LNCaP clone FGC (cell line): ENCODE data around the gene SFXN4.
"Not testable (repeated sequence)": the region's sequence is repeated elsewhere in the genome, so short reads cannot be mapped to it uniquely, and the experiment has no call there.

ENCODE experiments used
- DNase-seq: peaks from one replicate; pipeline ENCODE4 v3.0.0-alpha.2; 2011; ENCODE audit warnings: low read depth
- H3K4me3 ChIP-seq: 2 replicates; pipeline ENCODE4 v1.5.1; 2011; ENCODE audit warnings: mild to moderate bottlenecking, low read depth, low read length, control low read depth
- TF ChIP-seq, protein P1 (sequence below): IDR thresholded peaks from 2 replicates; pipeline ENCODE4 v1.5.1; 2012; ENCODE audit warnings: mild to moderate bottlenecking; ENCODE audit not compliant: control insufficient read depth, insufficient read depth; ENCODE audit errors: extremely low read depth

The SFXN4 gene

DNA sequence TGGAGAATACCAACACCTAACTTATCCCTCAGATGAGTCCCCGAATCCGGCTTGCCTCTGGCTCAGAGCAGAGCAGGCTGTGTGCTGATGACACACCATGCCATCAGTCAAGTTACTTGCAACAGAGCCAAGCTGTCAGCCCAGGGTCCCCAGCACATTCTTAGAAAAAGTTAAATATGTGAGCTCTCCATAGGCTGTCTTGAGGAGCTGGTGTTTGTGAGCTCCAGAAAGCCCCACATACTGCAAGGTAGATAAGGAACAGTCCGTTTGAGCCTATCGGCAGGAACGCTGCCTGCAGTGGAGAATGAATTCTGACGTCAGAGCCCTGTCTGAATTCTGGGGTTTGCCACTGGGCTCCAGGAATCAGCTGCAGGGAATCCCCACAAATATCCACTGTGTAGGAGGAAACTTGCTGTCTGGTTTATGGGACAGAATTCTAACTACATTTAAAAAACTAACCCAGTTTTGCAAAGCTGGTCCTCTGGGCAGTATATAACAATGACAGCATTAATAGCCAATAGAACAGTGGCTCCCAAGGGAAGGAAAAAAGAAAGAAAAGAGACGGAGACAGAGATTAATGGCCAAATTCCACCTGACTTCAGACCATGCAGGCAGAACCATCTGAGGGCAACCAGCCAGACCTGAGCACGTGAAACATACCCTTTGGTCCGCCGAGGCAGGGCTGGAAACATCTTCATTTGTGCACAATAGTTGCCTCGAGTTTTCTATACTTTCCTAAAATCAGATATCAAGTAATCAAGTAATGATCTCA, 3.6 kb downstream of the SFXN4 start:
- DNase-seq, result no peak
- TF ChIP-seq, protein P1, sequence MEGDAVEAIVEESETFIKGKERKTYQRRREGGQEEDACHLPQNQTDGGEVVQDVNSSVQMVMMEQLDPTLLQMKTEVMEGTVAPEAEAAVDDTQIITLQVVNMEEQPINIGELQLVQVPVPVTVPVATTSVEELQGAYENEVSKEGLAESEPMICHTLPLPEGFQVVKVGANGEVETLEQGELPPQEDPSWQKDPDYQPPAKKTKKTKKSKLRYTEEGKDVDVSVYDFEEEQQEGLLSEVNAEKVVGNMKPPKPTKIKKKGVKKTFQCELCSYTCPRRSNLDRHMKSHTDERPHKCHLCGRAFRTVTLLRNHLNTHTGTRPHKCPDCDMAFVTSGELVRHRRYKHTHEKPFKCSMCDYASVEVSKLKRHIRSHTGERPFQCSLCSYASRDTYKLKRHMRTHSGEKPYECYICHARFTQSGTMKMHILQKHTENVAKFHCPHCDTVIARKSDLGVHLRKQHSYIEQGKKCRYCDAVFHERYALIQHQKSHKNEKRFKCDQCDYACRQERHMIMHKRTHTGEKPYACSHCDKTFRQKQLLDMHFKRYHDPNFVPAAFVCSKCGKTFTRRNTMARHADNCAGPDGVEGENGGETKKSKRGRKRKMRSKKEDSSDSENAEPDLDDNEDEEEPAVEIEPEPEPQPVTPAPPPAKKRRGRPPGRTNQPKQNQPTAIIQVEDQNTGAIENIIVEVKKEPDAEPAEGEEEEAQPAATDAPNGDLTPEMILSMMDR, result no peak
- H3K4me3 ChIP-seq, result no peak overlapping the region

DNA sequence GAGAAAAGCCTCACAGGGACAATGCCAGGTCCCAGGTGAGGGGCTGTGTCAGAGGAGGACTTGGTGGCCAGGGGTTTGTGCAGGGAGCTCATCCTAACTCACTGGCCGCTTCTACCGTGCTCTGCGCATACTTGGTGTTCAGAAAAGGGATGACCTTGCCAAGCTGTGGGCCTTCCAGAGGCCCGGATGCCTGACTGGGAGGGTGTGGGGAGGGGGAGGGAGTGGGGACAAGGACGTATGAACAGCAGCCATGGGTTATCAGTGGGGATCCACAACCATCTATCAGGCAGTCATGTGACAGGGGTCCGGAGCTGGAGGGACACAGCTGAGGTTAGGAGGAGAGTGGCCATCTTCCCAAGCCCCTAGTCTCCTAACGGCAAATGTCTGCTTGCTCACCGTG, 6.2 kb downstream of the SFXN4 start:
- no peak for DNase-seq
- H3K4me3 ChIP-seq, result no peak overlapping the region
- TF ChIP-seq, protein P1, result no peak

DNA sequence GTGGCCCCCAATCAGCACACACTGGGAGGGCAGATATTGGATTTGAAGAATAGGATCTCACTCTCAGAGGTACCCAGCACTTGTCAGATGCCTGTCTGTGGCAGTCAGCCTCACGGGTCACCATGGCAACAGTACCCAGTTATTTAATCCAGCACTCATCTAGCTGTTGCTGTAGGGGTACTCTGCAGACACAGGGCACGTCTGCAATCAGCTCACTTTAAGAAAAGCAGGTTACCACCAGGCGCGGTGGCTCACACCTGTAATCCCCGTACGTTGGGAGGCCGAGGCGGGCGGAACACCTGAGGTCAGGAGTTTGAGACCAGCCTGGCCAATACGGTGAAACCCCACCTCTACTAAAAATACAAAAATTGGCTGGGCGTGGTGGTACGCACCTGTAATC, 11.9 kb downstream of the SFXN4 start:
- H3K4me3 ChIP-seq, result no peak overlapping the region
- TF ChIP-seq, protein P1, result no peak
- DNase-seq, result no peak

DNA sequence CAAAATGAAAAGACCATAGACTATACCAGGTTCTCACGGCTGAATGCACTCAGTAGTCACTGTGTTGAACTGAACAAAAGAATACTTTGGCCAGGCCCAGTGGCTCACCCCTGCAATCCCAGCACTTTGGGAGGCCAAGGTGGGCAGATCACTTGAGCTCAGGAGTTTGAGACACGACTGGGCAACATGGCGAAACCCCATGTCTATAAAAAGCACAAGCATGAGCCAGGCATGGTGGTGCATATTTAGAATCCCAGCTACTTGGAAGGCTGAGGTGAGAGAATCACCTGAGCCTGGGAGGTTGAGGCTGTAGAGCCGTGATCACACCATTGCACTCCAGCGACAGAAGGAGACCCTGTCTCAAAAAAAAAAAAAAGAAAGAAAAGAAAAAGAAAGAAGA, 12.5 kb downstream of the SFXN4 start:
- DNase-seq, result no peak
- H3K4me3 ChIP-seq, result no peak overlapping the region
- TF ChIP-seq, protein P1, result no peak

DNA sequence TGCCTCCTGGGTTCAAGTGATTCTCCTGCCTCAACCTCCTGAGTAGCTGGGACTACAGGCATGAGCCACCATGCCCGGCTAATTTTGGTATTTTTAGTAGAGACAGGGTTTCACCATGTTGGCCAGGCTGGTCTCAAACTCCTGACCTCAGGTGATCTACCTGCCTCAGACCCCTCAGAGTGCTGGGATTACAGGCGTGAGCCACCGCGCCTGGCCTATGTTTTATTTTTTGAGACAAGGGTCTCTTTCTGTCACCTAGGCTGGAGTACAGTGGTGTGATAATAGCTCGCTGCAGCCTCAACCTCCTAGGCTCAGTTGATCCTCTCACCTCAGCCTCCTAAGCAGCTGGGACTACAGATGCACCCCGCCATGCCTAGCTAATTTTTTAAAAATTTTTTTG, 13.9 kb downstream of the SFXN4 start:
- H3K4me3 ChIP-seq, DNase-seq: not testable (repeated sequence)

DNA sequence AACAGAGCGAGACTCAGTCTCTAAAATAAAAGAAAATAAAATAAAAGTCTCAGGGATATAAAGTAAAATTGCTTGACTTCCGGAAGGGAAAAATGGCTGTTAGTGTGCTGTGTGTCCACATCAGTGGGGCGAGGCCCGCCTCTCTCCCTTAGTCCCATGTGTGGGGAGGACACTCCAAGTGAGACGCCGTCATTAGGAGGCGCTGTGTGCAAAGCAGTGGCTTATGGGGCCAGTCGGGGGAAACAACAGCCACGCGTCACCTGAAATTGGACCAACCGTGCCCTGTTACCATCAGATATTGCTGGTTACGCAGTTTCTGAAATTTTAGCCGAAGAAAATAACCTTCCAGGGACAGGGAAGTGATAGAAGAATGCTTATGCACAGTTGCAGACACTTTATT, 15.8 kb downstream of the SFXN4 start:
- TF ChIP-seq, protein P1, result peak; percentile 3; the same call in 1 of the 2 replicates
- DNase-seq, result no peak
- no peak overlapping the region for H3K4me3 ChIP-seq

DNA sequence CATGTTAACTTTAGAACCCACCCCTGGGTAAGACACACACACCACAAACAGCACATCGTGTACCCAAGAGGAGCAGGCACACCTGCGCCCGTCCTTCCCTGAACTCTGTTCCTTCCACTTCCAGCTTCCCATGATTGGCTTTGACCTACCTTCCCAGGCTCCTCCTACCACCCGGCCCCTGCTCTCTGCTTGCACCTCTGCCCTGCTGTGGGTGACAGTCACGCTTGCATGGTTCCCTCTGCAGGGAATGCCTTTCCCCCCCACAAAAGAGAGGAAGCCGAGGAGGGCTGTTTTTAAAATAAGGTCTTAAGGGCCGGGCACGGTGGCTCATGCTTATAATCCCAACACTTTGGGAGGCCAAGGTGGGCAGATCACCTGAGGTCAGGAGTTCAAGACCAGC, 16.4 kb downstream of the SFXN4 start:
- DNase-seq, result no peak
- TF ChIP-seq, protein P1, result no peak
- no peak overlapping the region for H3K4me3 ChIP-seq
